ENCODE data around the gene SPATA13. TPM values are rescaled to one million over a fixed set of nuclear protein-coding genes. Genes with fewer than 3 reads are reported as not detected.
"Not testable (repeated sequence)": the region's sequence is repeated elsewhere in the genome, so short reads cannot be mapped to it uniquely, and the experiment has no call there.

SPATA13 gene
- total and polyA plus RNA-seq, 2 donors (not counting 3 experiments of a cell fraction or from before 2014, with no cell fraction given) = 6.6 to 12.9 TPM

GRCh38 chr13:24348797-24349515 lies 188.4 kb downstream of the SPATA13 start:
- Histone ChIP-seq H3K79me2 (ENCODE audit: control insufficient read depth, insufficient read depth, low read length) (no peaks in the 10 kb centered on the region), H3K9me3 (replicated peaks; ENCODE audit: control insufficient read depth, insufficient read depth, low read length) (no peaks in the 10 kb centered on the region), H3K9me1 (replicated peaks; ENCODE audit: control insufficient read depth, extremely low read depth, insufficient read depth, low read length) (no peaks in the 10 kb centered on the region), H3K36me3 (ENCODE audit: control insufficient read depth in 2 of 2, extremely low read depth in 1 of 2, insufficient read depth in 2 of 2, low read length in 2 of 2) (no peaks in the 10 kb centered on the region), H3K9ac (replicated peaks; ENCODE audit: extremely low read depth, insufficient read depth, low read length) (no peak overlapping the region), H3K4me1 (ENCODE audit: control insufficient read depth, extremely low read depth, insufficient read depth, low read length) (no peaks in the 10 kb centered on the region), H2AFZ (ENCODE audit: low read depth, low read length) (no peak overlapping the region), H3K27ac (ENCODE audit: insufficient read depth, low read depth, low read length) (no peak overlapping the region), H3K27me3 (ENCODE audit: control insufficient read depth in 2 of 2, insufficient read depth in 2 of 2, low read length in 2 of 2) (no peaks in the 10 kb centered on the region), H3K4me3 (replicated peaks in 1 of 3; ENCODE audit: insufficient read depth in 1 of 3, low read depth in 1 of 3, low read length in 3 of 3) (no peak overlapping the region), H4K20me1 (replicated peaks; ENCODE audit: control insufficient read depth, extremely low read depth, insufficient read depth, low read length) (no peaks in the 10 kb centered on the region), H3K4me2 (ENCODE audit: insufficient read depth, low read length) (no peak overlapping the region)
- FAIRE-seq (no peak), DNase-seq (ENCODE audit: low read depth, low spot score) (no peak)
- dilution Hi-C loops (cut with MboI; ENCODE audit: extremely low pct_ligation_motif_present, low sequenced_read_pairs) (no loop called here), intact Hi-C loops (cut with micrococcal nuclease) (no loop called here)
- POLR2A ChIA-PET = no interaction called here
- TF ChIP-seq FOS (IDR thresholded peaks at IDR 0.05; ENCODE audit: borderline replicate concordance, insufficient read depth, low read length) (peak; percentile 43), GATA2 (IDR thresholded peaks at IDR 0.05; ENCODE audit: insufficient read depth, insufficient read length, low read depth, low read length) (no peak), POLR2A (IDR thresholded peaks at IDR 0.05; ENCODE audit: low read depth, low read length) (no peak), JUN (IDR thresholded peaks at IDR 0.05; ENCODE audit: borderline replicate concordance, insufficient read depth, insufficient read length, low read depth) (peak; percentile 3)
- CTCF ChIA-PET = no interaction called here
- BruUV-seq (replicated peaks) = no TSS peak

GRCh38 chr13:24349778-24350664 lies 189.5 kb downstream of the SPATA13 start:
- BruUV-seq (replicated peaks); H2AFZ ChIP-seq (ENCODE audit: low read depth, low read length); H3K79me2 ChIP-seq (ENCODE audit: control insufficient read depth, insufficient read depth, low read length); H3K27ac ChIP-seq (ENCODE audit: insufficient read depth, low read depth, low read length); H3K27me3 ChIP-seq (ENCODE audit: control insufficient read depth in 2 of 2, insufficient read depth in 2 of 2, low read length in 2 of 2); CTCF ChIA-PET; H4K20me1 ChIP-seq (replicated peaks; ENCODE audit: control insufficient read depth, extremely low read depth, insufficient read depth, low read length); H3K9me3 ChIP-seq (replicated peaks; ENCODE audit: control insufficient read depth, insufficient read depth, low read length); dilution Hi-C loops (cut with MboI; ENCODE audit: extremely low pct_ligation_motif_present, low sequenced_read_pairs); FAIRE-seq; DNase-seq (ENCODE audit: low read depth, low spot score); H3K4me1 ChIP-seq (ENCODE audit: control insufficient read depth, extremely low read depth, insufficient read depth, low read length); POLR2A ChIA-PET; H3K4me2 ChIP-seq (ENCODE audit: insufficient read depth, low read length); intact Hi-C loops (cut with micrococcal nuclease); H3K4me3 ChIP-seq (replicated peaks in 1 of 3; ENCODE audit: insufficient read depth in 1 of 3, low read depth in 1 of 3, low read length in 3 of 3); H3K36me3 ChIP-seq (ENCODE audit: control insufficient read depth in 2 of 2, extremely low read depth in 1 of 2, insufficient read depth in 2 of 2, low read length in 2 of 2); H3K9me1 ChIP-seq (replicated peaks; ENCODE audit: control insufficient read depth, extremely low read depth, insufficient read depth, low read length); H3K9ac ChIP-seq (replicated peaks; ENCODE audit: extremely low read depth, insufficient read depth, low read length): not testable (repeated sequence)

Measured in endothelial cell of umbilical vein (primary cell).